ENCODE data around the gene TMEM132C. TPM values are rescaled to one million over a fixed set of nuclear protein-coding genes. Genes with fewer than 3 reads are reported as not detected.
"Not testable (repeated sequence)": the region's sequence is repeated elsewhere in the genome, so short reads cannot be mapped to it uniquely, and the experiment has no call there.

Gene TMEM132C
- total RNA-seq, 1 experiment from 2014 or later, result not detected

GRCh38 chr12:128554546-128555304, 287.8 kb downstream of the TMEM132C start:
- DNase-seq (ENCODE audit: low spot score), result no peak

GRCh38 chr12:128557231-128557630, 290.3 kb downstream of the TMEM132C start:
- no peak for DNase-seq (ENCODE audit: low spot score)

- no peak for DNase-seq (ENCODE audit: low spot score)
Measured at GRCh38 chr12:128564956-128565355, 298.0 kb downstream of the TMEM132C start.

- no peak for DNase-seq (ENCODE audit: low spot score)
Measured at GRCh38 chr12:128567730-128568129, 300.8 kb downstream of the TMEM132C start.

GRCh38 chr12:128570191-128571065, 303.5 kb downstream of the TMEM132C start:
- DNase-seq (ENCODE audit: low spot score), result no peak

- no peak for DNase-seq (ENCODE audit: low spot score)
Measured at GRCh38 chr12:128571906-128572810, 305.2 kb downstream of the TMEM132C start.

- no peak for DNase-seq (ENCODE audit: low spot score)
Measured at GRCh38 chr12:128573907-128574306, 306.9 kb downstream of the TMEM132C start.

- DNase-seq (ENCODE audit: low spot score), result no peak
Measured at GRCh38 chr12:128578045-128578444, 311.1 kb downstream of the TMEM132C start.

GRCh38 chr12:128581321-128581761, 314.4 kb downstream of the TMEM132C start:
- DNase-seq (ENCODE audit: low spot score), result no peak

- no peak for DNase-seq (ENCODE audit: low spot score)
Measured at GRCh38 chr12:128583453-128583852, 316.5 kb downstream of the TMEM132C start.

- DNase-seq (ENCODE audit: low spot score), result no peak
Measured at GRCh38 chr12:128586451-128587029, 319.6 kb downstream of the TMEM132C start.

GRCh38 chr12:128587918-128588317, 320.9 kb downstream of the TMEM132C start:
- no peak for DNase-seq (ENCODE audit: low spot score)

GRCh38 chr12:128592220-128592744, 325.3 kb downstream of the TMEM132C start:
- DNase-seq (ENCODE audit: low spot score), result no peak

- DNase-seq (ENCODE audit: low spot score), result no peak
Measured at GRCh38 chr12:128594521-128594920, 327.6 kb downstream of the TMEM132C start.

- DNase-seq (ENCODE audit: low spot score), result no peak
Measured at GRCh38 chr12:128595609-128596008, 328.6 kb downstream of the TMEM132C start.

GRCh38 chr12:128600886-128601285, 333.9 kb downstream of the TMEM132C start:
- no peak for DNase-seq (ENCODE audit: low spot score)

GRCh38 chr12:128603573-128604115, 336.7 kb downstream of the TMEM132C start:
- no peak for DNase-seq (ENCODE audit: low spot score)

- DNase-seq (ENCODE audit: low spot score), result not testable (repeated sequence)
Measured at GRCh38 chr12:128604219-128604618, 337.2 kb downstream of the TMEM132C start.

GRCh38 chr12:128606051-128606450, 339.1 kb downstream of the TMEM132C start:
- no peak for DNase-seq (ENCODE audit: low spot score)

- no peak for DNase-seq (ENCODE audit: low spot score)
Measured at GRCh38 chr12:128606538-128606937, 339.6 kb downstream of the TMEM132C start.

- no peak for DNase-seq (ENCODE audit: low spot score)
Measured at GRCh38 chr12:128606970-128607369, 340.0 kb downstream of the TMEM132C start.
